Measurements from ENCODE around the gene EIF4E2.

The EIF4E2 gene

DNA sequence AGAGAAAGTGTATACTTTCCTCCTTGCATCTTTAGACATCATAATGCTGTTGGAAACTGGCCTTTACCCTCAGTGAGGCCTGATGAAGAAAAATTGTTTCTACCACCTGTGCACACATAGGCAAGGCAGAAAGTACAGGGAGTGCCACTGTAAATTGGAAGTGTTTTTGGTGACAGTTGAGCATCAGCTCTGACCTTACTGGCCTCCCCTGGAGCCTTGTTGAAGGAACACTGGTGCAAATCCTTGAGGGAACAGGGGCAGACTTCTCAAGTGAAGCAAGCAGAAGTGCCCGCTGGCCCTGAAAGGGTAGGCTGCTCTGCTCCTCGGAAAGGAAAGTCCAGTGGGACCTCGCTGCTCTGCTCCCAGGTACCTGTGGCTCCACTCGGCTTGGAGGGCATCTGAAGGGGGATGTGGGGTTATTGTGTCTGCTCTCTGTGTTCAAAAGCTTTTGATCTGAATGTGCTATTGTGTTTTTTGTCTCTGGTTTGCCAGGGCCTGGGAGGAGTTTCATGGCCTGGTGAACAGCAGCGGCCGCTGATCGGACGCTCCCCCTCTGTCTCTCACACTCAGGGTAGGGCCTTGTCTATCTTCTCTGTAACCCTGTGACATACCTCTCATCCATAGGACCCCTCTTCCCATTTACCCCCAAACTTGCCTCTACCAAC, 23.4 kb downstream of the EIF4E2 start:
- no peak overlapping the region for H3K4me2 ChIP-seq (ENCODE audit: low read depth, low read length, poor library complexity, severe bottlenecking)
- H3K36me3 ChIP-seq (ENCODE audit: low read length) = peaks cover under 1% of the 10 kb centered on the region
- no peaks in the 10 kb centered on the region for H4K20me1 ChIP-seq (ENCODE audit: low read depth, low read length)

GRCh38 chr2:232574674-232575403, 24.4 kb downstream of the EIF4E2 start:
- no peak overlapping the region for H3K4me3 ChIP-seq (ENCODE audit: insufficient read depth, low read length, poor library complexity, severe bottlenecking)
- H3K27ac ChIP-seq (ENCODE audit: low read depth, low read length) = no peak overlapping the region
- H3K4me2 ChIP-seq (ENCODE audit: low read depth, low read length, poor library complexity, severe bottlenecking) = no peak overlapping the region
- no peaks in the 10 kb centered on the region for H3F3A ChIP-seq (ENCODE audit: insufficient read depth)
- no peaks in the 10 kb centered on the region for H3K9me2 ChIP-seq (replicated peaks; ENCODE audit: insufficient read depth, low read length)
- TF ChIP-seq CTCF (IDR thresholded peaks at IDR 0.05; ENCODE audit: insufficient read depth, low read length, poor library complexity, severe bottlenecking) = no peak
- TF ChIP-seq EZH2phosphoT487 (conservative IDR thresholded peaks at IDR 0.05; ENCODE audit: low read length) = no peak
- no peaks in the 10 kb centered on the region for H3K36me3 ChIP-seq (ENCODE audit: low read length)
- H2AFZ ChIP-seq (ENCODE audit: low read depth, low read length, severe bottlenecking) = no peak overlapping the region
- H4K20me1 ChIP-seq (ENCODE audit: low read depth, low read length) = no peaks in the 10 kb centered on the region
- H3K79me2 ChIP-seq (ENCODE audit: insufficient read depth, low read length) = no peaks in the 10 kb centered on the region
- H3K27me3 ChIP-seq (ENCODE audit: low read length) = no peaks in the 10 kb centered on the region
- H3K9me3 ChIP-seq (ENCODE audit: insufficient read depth, low read length) = no peaks in the 10 kb centered on the region
- no peak overlapping the region for H3K9ac ChIP-seq (ENCODE audit: low read length)

More for the DNA sequence above, 23.4 kb downstream of the EIF4E2 start:
- Histone ChIP-seq H3K79me2 (ENCODE audit: insufficient read depth, low read length) (no peaks in the 10 kb centered on the region), H2AFZ (ENCODE audit: low read depth, low read length, severe bottlenecking) (no peak overlapping the region), H3K9me3 (ENCODE audit: insufficient read depth, low read length) (no peaks in the 10 kb centered on the region), H3K9ac (ENCODE audit: low read length) (no peak overlapping the region), H3K9me2 (replicated peaks; ENCODE audit: insufficient read depth, low read length) (no peaks in the 10 kb centered on the region), H3K27ac (ENCODE audit: low read depth, low read length) (no peak overlapping the region), H3K27me3 (ENCODE audit: low read length) (no peaks in the 10 kb centered on the region), H3K4me3 (ENCODE audit: insufficient read depth, low read length, poor library complexity, severe bottlenecking) (no peak overlapping the region), H3F3A (ENCODE audit: insufficient read depth) (no peaks in the 10 kb centered on the region)
- TF ChIP-seq CTCF (IDR thresholded peaks at IDR 0.05; ENCODE audit: insufficient read depth, low read length, poor library complexity, severe bottlenecking) (no peak), EZH2phosphoT487 (conservative IDR thresholded peaks at IDR 0.05; ENCODE audit: low read length) (no peak)

DNA sequence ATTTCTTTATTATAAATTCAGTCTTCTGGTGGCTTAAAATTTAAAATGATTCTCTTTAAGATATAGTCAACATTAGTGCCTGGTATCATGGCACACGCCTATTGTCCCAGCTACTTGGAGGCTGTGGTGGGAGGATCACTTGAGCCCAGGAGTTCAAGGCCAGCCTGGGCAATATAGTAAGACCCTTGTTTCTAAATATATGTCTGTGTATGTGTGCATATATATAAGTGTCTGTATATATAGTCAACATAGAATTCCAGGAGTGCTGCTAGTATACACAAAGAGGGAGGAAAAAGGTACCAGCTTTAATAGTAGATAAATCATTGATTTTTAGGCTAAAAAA, 24.9 kb downstream of the EIF4E2 start:
- TF ChIP-seq CTCF (IDR thresholded peaks at IDR 0.05; ENCODE audit: insufficient read depth, low read length, poor library complexity, severe bottlenecking) = no peak
- TF ChIP-seq EZH2phosphoT487 (conservative IDR thresholded peaks at IDR 0.05; ENCODE audit: low read length) = no peak
- no peaks in the 10 kb centered on the region for H3K79me2 ChIP-seq (ENCODE audit: insufficient read depth, low read length)
- no peaks in the 10 kb centered on the region for H3K36me3 ChIP-seq (ENCODE audit: low read length)
- H3K4me2 ChIP-seq (ENCODE audit: low read depth, low read length, poor library complexity, severe bottlenecking) = no peak overlapping the region
- H3K9me3 ChIP-seq (ENCODE audit: insufficient read depth, low read length) = no peaks in the 10 kb centered on the region
- no peaks in the 10 kb centered on the region for H3K27me3 ChIP-seq (ENCODE audit: low read length)
- no peak overlapping the region for H3K9ac ChIP-seq (ENCODE audit: low read length)
- H3K4me3 ChIP-seq (ENCODE audit: insufficient read depth, low read length, poor library complexity, severe bottlenecking) = no peak overlapping the region
- no peak overlapping the region for H2AFZ ChIP-seq (ENCODE audit: low read depth, low read length, severe bottlenecking)
- H3K27ac ChIP-seq (ENCODE audit: low read depth, low read length) = no peak overlapping the region
- no peaks in the 10 kb centered on the region for H3F3A ChIP-seq (ENCODE audit: insufficient read depth)
- H4K20me1 ChIP-seq (ENCODE audit: low read depth, low read length) = no peaks in the 10 kb centered on the region
- H3K9me2 ChIP-seq (replicated peaks; ENCODE audit: insufficient read depth, low read length) = no peaks in the 10 kb centered on the region

All from SU-DHL-6 (cell line).